Stimulated activated naive CD8-positive, alpha-beta T cell treated with anti-CD3 and anti-CD28 coated beads, Interleukin-15, Interleukin-2, amounts not matched to agents 100 ng/mL and 50 ng/mL, for 24 hours (primary cell): ENCODE measurements around the gene TENM3.

Experiments used
- H3K27ac Mint-ChIP-seq: one replicate; pipeline ENCODE4 v1.8.0; 2021; ENCODE audit warnings: mild to moderate bottlenecking, mixed read lengths
- H3K27me3 Mint-ChIP-seq: one replicate; pipeline ENCODE4 v1.8.0; 2021; ENCODE audit warnings: mixed read lengths
- H3K36me3 Mint-ChIP-seq: one replicate; pipeline ENCODE4 v1.8.0; 2021; ENCODE audit warnings: low read depth, mixed read lengths
- H3K4me1 Mint-ChIP-seq: one replicate; pipeline ENCODE4 v1.8.0; 2021; ENCODE audit warnings: low read depth, mixed read lengths
- H3K4me3 Mint-ChIP-seq: one replicate; pipeline ENCODE4 v1.8.0; 2021; ENCODE audit warnings: mild to moderate bottlenecking, mixed read lengths
- H3K9me3 Mint-ChIP-seq: one replicate; pipeline ENCODE4 v1.8.0; 2021; ENCODE audit warnings: mixed read lengths

The TENM3 gene

DNA sequence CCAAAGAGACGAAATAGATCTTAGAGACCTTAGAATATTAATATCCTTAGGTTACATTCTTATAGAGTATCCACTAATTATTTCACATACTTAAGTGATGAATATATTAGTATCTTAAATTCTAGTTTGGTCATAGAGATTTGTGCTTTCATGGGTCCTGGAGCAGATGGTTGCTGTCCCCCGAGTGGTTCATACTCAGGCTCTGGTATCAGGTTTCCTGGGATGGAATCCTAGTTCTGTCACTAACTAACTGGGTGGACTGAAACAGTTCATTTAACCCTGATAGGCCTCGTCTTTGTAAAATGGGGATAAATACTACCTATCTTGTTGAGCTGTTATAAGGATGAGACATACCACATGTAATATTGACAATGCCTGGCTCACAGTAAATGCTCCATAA lies 264.6 kb downstream of the TENM3 start:
- Mint-ChIP-seq H3K9me3 (no peaks in the 10 kb centered on the region), H3K4me3 (no peak overlapping the region), H3K27me3 (peaks cover 11% of the 10 kb centered on the region), H3K36me3 (no peaks in the 10 kb centered on the region), H3K27ac (no peak overlapping the region), H3K4me1 (no peaks in the 10 kb centered on the region)

DNA sequence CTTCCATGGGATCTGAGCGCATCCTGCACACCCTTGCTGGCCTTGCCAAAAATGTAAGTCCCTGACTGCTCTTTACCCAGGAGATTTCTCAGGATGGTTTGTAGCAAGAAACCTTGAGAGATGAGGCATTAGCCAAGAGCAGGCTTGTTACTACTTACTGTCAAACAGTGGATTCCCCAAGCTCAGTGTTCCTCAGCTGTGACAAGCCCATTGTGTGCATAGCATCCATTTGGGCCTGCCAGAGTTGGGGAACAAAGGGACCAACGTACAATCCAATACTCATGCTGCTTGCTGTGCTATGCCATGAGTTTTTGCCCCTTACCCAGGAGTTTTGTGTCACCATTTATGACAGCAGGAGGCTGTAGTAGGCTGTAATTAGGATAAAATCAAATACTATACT lies 267.6 kb downstream of the TENM3 start:
- Mint-ChIP-seq H3K27ac (no peak overlapping the region), H3K27me3 (peaks cover 6% of the 10 kb centered on the region), H3K36me3 (no peaks in the 10 kb centered on the region), H3K4me1 (no peaks in the 10 kb centered on the region), H3K4me3 (no peak overlapping the region), H3K9me3 (no peaks in the 10 kb centered on the region)

DNA sequence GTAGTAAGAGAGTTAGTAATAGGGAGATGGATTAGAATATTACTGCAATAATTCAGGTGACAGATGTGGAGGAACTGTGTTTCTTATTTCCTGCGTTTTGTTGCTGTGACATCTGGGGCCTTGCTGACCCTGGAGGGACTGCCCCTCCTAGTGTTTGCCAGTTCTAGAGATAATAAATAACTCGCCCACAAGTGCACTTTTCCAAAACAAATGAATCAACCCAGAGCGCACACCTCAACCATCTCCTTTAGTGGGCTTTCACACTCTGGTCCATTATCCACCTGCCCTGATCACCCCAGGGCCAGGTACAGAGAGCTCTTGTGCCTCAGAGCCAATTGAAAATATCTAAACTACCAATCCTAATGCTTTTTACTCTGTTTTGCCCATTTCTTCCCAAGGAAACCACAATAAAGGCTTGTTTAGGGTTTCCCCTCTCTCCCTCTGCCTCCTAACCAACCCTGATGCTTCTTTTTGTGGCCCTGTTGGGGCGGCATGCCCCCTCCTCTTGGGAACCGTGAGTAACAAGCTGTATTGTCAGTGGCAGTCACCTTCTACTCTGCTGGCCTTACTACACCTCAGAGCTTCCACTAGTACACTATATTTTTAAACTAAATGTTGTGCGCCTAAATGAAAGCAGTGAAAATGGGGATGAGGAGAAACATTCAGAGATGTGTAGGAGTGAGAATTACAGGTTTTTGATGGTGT lies 270.5 kb downstream of the TENM3 start:
- no peaks in the 10 kb centered on the region for H3K27me3 Mint-ChIP-seq
- no peaks in the 10 kb centered on the region for H3K4me1 Mint-ChIP-seq
- H3K27ac Mint-ChIP-seq: no peak overlapping the region
- H3K36me3 Mint-ChIP-seq: no peaks in the 10 kb centered on the region
- no peaks in the 10 kb centered on the region for H3K9me3 Mint-ChIP-seq
- H3K4me3 Mint-ChIP-seq: no peak overlapping the region

DNA sequence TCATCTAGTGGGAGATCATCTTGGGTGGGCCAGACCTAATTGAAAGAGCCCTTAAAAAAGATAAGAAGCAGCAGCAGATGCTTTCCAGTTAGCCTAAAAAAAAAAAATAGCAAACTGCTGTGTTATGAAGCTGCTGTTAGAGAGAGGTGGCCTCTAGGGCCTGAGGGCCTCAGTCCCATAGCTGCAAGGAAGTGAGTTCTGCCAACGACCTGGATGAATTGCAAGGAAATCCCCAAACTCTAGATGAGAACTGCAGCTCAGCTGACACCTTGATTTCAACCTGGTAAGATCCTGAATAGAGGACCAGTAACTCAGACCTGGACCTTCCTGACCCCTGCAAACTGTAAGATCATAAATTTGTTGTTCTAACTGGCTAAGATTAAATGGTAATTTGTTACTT lies 275.2 kb downstream of the TENM3 start:
- Mint-ChIP-seq H3K4me1 (no peaks in the 10 kb centered on the region), H3K27me3 (peaks cover 25% of the 10 kb centered on the region), H3K9me3 (no peaks in the 10 kb centered on the region), H3K36me3 (no peaks in the 10 kb centered on the region), H3K27ac (no peak overlapping the region), H3K4me3 (no peak overlapping the region)

DNA sequence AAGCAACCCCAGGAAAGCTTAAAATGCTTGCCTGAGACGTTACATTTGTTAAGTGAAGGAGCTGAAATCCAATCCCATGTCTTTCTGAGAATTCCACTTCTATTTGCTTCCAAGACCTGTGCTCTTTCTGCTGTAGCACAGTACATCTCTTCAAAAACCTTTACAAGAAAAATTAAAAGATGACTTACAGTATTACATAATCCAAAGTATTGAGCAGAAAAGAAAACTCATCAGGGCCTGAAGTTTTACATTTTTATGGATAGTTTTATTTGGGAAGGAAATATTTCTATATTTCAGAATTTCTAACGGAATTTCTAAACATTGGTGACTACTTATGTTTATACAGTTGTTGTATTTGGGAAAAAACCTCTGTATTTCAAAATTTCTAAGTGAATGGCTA lies 276.3 kb downstream of the TENM3 start:
- Mint-ChIP-seq H3K4me1 (no peaks in the 10 kb centered on the region), H3K27me3 (peaks cover 25% of the 10 kb centered on the region), H3K36me3 (no peaks in the 10 kb centered on the region), H3K27ac (no peak overlapping the region), H3K9me3 (no peaks in the 10 kb centered on the region), H3K4me3 (no peak overlapping the region)

DNA sequence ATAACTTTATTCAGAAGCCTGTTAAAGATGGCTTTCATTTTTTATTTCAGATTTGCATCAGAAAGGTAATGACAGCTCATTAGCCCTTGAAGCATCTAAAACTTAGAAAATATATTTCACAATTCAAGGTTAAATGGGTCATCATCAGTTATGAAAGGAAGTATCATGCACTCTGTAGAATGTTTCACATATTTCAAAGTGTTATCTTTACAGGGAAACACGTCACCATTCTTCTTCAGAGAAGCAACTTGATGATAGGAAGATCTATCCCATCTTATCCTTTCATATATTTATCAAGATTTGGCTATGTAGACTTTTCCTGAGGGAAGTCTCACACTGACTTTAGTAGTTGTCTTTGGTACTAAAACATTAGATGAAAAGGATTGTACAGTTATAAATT lies 277.8 kb downstream of the TENM3 start:
- Mint-ChIP-seq H3K9me3 (no peaks in the 10 kb centered on the region), H3K27me3 (peaks cover 29% of the 10 kb centered on the region), H3K4me3 (no peak overlapping the region), H3K36me3 (no peaks in the 10 kb centered on the region), H3K4me1 (no peaks in the 10 kb centered on the region), H3K27ac (no peak overlapping the region)

DNA sequence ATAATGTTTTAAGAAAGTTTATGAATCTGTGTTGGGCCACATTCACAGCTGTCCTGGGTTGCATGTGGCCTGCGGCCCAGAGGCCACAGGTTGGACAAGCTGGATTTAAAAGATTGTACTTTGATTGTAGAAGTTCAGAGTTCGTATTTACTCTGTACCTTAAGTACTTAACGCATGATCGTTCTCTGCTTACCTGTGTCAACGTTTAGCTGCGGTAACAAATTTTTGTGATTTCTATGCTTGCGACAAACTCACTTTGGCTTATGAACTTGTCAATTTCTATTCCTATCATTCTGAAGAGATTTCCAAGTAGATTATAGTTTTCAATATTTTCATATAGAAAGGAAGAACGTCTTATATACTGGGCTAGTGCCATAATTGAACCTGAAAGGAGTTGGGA lies 285.6 kb downstream of the TENM3 start:
- peaks cover 13% of the 10 kb centered on the region for H3K27me3 Mint-ChIP-seq
- no peak overlapping the region for H3K27ac Mint-ChIP-seq
- H3K36me3 Mint-ChIP-seq: no peaks in the 10 kb centered on the region
- no peak overlapping the region for H3K4me3 Mint-ChIP-seq
- no peaks in the 10 kb centered on the region for H3K9me3 Mint-ChIP-seq
- no peaks in the 10 kb centered on the region for H3K4me1 Mint-ChIP-seq

DNA sequence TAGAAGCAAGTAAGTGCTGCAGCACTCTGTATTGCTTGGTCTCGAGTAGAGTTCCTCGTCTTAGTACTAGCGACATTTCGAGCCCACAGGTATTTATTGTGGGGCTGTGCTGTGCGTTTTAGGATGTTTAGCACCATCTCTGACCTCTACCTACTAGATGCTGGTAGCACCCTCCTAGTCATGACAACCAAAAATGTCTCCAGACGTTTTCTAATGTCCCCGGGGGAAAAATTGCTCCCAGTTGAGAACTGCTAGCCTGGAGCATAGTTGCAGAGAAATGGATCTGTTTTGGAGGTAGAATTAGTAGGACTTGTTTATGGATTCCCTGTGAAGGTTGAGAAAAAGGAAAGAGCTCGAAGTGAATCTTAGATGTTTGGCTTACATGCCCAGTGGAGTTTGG lies 287.2 kb downstream of the TENM3 start:
- Mint-ChIP-seq H3K36me3 (no peaks in the 10 kb centered on the region), H3K27ac (no peak overlapping the region), H3K9me3 (no peaks in the 10 kb centered on the region), H3K27me3 (peaks cover 12% of the 10 kb centered on the region), H3K4me3 (no peak overlapping the region), H3K4me1 (no peaks in the 10 kb centered on the region)

DNA sequence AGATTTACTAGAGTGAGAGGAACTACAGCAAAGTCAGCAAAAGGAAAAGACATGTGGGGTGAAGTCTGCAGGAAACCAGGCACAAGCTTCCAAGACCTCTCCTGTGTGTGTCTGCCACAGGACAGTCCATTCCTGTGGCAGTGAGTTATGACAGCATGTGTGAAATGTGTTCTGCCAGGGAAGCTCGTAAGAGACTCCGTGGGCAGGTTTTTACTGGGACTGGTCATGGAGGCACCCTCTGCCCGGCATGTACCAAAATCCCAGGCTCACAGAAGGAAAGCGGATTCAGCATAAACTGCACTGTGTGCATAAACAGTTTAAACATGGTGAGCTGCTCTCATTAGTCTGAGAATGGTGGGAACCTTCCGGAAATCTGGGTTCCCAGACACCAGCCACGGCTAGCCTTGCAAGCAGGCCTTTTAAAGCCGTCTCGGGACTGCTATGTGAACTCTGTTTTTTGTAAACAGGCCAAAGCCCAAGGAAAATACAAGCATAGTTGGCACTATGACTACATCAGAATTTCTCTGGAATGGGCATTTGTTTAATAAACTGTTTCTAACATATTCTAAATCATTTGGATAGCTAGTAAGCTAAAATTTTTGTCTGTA lies 288.5 kb downstream of the TENM3 start:
- no peaks in the 10 kb centered on the region for H3K9me3 Mint-ChIP-seq
- H3K4me3 Mint-ChIP-seq: no peak overlapping the region
- H3K27ac Mint-ChIP-seq: no peak overlapping the region

DNA sequence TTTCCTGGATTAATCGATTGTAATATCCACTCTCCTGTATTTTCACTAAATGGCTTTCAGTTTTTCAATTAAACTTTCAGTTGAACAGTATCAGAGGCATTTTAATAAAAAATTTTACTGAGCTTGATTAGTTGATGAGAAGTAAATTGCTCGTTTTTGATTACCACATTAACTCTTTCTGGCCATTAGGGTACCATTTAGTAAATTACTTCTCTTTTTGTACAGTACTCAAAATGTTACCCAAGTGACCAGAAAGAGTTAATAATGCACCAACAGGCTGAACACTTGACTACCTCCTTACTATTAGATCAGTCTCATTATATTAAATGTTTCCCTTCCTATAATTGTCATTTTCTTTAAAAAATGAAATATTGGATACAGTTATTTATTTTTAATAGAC lies 289.2 kb downstream of the TENM3 start:
- H3K27ac Mint-ChIP-seq: no peak overlapping the region
- H3K36me3 Mint-ChIP-seq: no peaks in the 10 kb centered on the region

More for the DNA sequence above, 288.5 kb downstream of the TENM3 start:
- Mint-ChIP-seq H3K4me1 (no peaks in the 10 kb centered on the region), H3K27me3 (peaks cover 9% of the 10 kb centered on the region), H3K36me3 (no peaks in the 10 kb centered on the region)

DNA sequence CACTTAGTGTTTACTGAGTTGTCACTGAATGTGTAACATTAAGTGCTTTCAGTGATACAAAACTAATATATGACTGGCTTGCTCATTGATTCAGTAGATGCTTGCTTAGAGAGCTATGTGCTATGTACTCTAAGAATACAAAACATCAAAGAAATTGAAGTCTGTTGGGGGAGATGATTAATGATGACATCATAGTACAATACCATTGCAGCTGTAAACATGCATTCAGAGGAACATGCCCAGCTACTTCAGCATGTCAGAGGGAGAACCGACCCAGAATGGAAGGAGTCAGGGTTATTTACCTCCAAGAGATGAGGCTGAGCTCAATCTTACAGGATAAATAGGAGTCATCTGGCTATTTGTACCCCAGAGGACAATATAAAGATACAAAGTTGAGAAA lies 290.8 kb downstream of the TENM3 start:
- Mint-ChIP-seq H3K27me3 (peaks cover 6% of the 10 kb centered on the region), H3K9me3 (no peaks in the 10 kb centered on the region), H3K36me3 (no peaks in the 10 kb centered on the region), H3K27ac (no peak overlapping the region), H3K4me3 (no peak overlapping the region), H3K4me1 (no peaks in the 10 kb centered on the region)

More for the DNA sequence above, 289.2 kb downstream of the TENM3 start:
- H3K4me3 Mint-ChIP-seq: no peak overlapping the region
- no peaks in the 10 kb centered on the region for H3K4me1 Mint-ChIP-seq
- H3K27me3 Mint-ChIP-seq: peaks cover 6% of the 10 kb centered on the region
- H3K9me3 Mint-ChIP-seq: no peaks in the 10 kb centered on the region

DNA sequence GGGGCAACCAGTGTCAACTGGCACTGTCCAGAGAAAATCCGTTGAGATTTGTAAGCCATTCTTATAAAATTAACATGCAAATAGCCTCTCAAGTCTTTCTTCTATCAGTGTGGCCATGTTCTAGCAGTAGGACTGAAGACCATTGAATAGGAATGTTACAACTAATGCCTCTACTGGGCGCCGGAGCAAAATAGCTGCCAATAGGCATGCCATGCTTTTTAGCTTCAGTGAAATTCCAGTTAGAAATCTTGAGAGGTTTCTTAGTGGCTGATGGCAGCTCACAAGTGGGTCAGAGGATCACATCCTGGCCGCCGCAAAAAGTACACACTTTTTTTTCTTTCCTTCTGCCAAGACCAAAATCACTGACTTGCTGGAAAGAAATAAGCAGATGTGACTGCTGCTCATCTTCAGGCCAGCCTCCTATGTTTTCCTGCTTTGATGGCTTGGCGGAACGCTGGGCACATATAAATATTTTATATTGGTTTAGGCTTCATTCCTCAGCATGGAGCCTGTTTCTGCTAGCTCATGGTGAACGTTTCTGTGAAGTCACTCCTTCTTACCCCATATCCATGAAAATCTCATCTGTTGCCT lies 293.1 kb downstream of the TENM3 start:
- Mint-ChIP-seq H3K27ac (no peak overlapping the region), H3K27me3 (no peaks in the 10 kb centered on the region), H3K36me3 (no peaks in the 10 kb centered on the region), H3K4me3 (no peak overlapping the region), H3K4me1 (no peaks in the 10 kb centered on the region), H3K9me3 (no peaks in the 10 kb centered on the region)

DNA sequence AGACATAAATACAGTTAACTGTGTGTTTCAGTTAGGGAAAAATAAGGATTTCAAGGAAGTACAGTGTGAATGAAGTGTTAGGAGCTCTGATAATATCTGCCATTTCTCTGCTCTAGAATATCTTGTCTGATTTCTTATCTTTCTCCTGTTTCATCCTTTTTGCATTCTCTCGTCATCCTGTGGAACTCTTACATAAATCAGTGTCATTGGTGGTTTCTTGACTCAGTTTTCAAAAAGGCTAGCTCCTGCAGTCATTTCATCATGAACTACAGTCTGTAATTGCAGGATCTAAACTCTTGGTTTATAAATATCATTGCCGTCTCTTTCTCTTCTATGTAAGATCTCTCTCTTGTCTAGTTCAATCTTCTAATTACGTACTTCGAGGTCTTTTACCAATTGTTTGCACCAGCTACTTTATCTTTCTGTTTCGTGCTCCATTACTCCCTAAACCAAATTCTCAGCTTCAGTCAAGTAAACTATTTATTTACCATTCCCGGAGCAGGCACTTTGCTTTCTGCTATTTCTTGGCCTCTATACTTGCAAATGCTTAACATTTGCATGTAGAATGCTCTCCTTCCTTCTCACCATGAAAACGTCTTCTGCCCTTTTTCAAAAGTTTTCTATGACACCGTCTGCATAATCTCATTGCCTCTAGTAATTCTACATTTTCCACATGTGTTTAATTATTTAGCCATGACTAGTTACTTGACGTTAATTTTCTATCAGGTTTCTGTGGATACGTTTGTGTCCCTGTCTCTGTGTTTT lies 294.0 kb downstream of the TENM3 start:
- Mint-ChIP-seq H3K4me1 (no peaks in the 10 kb centered on the region), H3K4me3 (no peak overlapping the region), H3K36me3 (no peaks in the 10 kb centered on the region), H3K9me3 (no peaks in the 10 kb centered on the region), H3K27me3 (no peaks in the 10 kb centered on the region), H3K27ac (no peak overlapping the region)

DNA sequence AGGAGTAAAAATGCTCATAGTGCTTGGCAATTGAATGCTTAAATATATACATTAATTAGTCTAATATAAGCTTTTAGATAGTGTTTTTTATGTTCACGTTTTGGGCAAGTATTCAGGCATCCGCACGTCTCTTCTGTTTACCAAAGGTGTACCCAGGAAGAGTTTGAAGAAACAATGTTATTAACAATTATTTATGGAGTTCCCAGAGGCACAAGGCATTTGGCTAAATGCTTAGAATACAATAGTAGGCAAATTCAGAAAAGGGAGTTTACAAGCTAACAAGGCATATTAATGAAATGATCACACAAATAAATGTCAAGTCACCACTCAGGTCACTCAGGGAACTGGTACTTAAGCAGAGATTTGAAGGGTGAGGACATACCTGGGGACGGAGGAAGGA lies 294.8 kb downstream of the TENM3 start:
- Mint-ChIP-seq H3K36me3 (no peaks in the 10 kb centered on the region), H3K27ac (no peak overlapping the region), H3K27me3 (no peaks in the 10 kb centered on the region)

DNA sequence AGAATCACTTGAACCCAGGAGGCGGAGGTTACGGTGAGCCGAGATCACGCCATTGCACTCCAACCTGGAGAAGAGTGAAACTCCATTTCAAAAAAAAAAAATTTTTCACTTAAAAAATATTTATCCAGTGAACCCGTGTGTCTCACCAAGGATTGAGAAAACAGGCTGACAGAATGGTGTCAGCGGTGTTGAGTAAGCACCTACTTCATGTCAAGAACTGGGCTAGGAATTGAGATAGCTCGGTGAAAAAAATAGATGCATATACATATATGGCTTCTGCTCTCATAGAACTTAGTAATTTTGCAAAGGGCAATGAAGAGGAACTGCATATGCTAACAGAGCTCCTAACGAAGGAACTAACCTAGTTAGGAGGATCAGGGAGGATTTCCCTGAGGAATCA lies 297.3 kb downstream of the TENM3 start:
- Mint-ChIP-seq H3K27me3 (peaks cover 2% of the 10 kb centered on the region), H3K36me3 (no peaks in the 10 kb centered on the region), H3K4me1 (no peaks in the 10 kb centered on the region), H3K27ac (no peak overlapping the region), H3K4me3 (no peak overlapping the region), H3K9me3 (no peaks in the 10 kb centered on the region)

More for the DNA sequence above, 294.8 kb downstream of the TENM3 start:
- Mint-ChIP-seq H3K4me3 (no peak overlapping the region), H3K9me3 (no peaks in the 10 kb centered on the region), H3K4me1 (no peaks in the 10 kb centered on the region)
